Peyer's patch (tissue), 4 donors: ENCODE measurements around the gene C1orf210.
A peak's percentile ranks its signal among the peaks of the same experiment; 100 is the strongest.

ENCODE experiments used
- POLR2A ChIP-seq, 2 donors: fragments of 450-650 bp; IDR thresholded peaks; one replicate each; pipeline ENCODE4 v1.5.1; 2017; ENCODE audit warnings: antibody characterized with exemption in 2 of 2, mild to moderate bottlenecking in 2 of 2, moderate library complexity in 2 of 2
- TF ChIP-seq, protein P1 (sequence below), 6 experiments: fragments of 450-650 bp in 4 of 6; fragments of 200-600 bp in 2 of 6; sonication (generic) in 1 of 6; IDR thresholded peaks; one replicate each; pipeline ENCODE4 v1.5.1; 2017 to 2019; ENCODE audit warnings: antibody characterized with exemption in 6 of 6, mild to moderate bottlenecking in 3 of 6, moderate library complexity in 1 of 6

DNA sequence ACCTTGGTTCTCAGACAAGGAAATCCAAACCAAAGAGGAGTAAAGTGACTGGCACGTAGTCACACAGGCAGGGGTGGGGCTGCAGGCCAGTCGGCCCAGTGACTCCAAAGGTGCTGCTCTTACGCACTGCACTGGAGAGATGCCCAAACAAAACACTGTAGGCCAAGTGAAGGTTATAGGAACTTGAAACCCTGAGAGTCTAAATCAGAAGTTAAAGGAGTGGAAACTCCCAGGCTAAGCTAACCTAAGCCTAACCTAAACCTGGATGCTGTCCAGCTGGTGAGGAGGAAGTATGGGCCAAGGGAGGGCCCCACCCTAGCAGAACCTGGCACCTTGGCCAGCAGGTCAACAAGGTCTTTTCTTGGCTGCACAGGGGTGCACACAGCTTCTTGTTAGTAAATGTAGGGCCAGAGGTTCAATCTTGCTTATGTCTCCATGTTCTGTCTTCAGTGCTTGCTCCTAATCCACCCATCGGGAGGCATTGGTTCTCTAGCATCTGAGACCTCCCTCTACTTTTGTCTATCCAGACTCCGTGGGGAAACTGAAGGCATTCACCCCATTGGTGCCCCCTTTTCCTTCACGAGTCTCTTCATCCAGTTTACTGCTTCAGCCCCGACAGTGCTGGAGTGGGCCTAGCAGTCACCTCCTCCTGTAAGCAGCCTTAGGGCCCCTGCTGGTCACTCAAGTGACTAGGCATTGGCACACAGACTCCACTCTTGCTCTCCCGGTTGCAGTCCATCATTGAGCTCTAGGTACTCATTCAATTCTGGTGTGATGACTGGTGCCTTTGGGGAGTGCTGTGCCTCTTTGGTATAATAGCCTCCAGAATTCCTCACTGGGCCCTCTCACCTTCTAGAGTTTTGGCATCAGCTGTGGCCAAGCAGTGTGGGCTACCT lies 28.5 kb downstream of the C1orf210 start:
- TF ChIP-seq, protein P1, sequence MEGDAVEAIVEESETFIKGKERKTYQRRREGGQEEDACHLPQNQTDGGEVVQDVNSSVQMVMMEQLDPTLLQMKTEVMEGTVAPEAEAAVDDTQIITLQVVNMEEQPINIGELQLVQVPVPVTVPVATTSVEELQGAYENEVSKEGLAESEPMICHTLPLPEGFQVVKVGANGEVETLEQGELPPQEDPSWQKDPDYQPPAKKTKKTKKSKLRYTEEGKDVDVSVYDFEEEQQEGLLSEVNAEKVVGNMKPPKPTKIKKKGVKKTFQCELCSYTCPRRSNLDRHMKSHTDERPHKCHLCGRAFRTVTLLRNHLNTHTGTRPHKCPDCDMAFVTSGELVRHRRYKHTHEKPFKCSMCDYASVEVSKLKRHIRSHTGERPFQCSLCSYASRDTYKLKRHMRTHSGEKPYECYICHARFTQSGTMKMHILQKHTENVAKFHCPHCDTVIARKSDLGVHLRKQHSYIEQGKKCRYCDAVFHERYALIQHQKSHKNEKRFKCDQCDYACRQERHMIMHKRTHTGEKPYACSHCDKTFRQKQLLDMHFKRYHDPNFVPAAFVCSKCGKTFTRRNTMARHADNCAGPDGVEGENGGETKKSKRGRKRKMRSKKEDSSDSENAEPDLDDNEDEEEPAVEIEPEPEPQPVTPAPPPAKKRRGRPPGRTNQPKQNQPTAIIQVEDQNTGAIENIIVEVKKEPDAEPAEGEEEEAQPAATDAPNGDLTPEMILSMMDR (IDR thresholded peaks at IDR 0.05): no peak
- TF ChIP-seq POLR2A (IDR thresholded peaks at IDR 0.05): peak in 1 of 2 donors; percentile 11
